ENCODE measurements around the gene MATK. TPM values are rescaled to one million over a fixed set of nuclear protein-coding genes. Genes with fewer than 3 reads are reported as not detected.

MATK gene
- total and polyA plus RNA-seq, 4 donors: 0.78 to 7.0 (median 1.8) TPM

- Histone ChIP-seq H3K4me1 (ENCODE audit: control insufficient read depth in 4 of 4, insufficient read depth in 4 of 4, low read length in 3 of 4) (peaks cover 0 to 3% (median 1%) of the 10 kb centered on the region in 4 donors), H3K9me3 (ENCODE audit: control insufficient read depth in 4 of 4, low read length in 3 of 4) (no peaks in the 10 kb centered on the region), H3K9ac (ENCODE audit: low read depth in 1 of 2, low read length in 2 of 2) (no peak overlapping the region), H3K36me3 (ENCODE audit: control insufficient read depth in 4 of 4, insufficient read depth in 3 of 4, low read depth in 1 of 4, low read length in 3 of 4) (no peaks in the 10 kb centered on the region), H3K27me3 (ENCODE audit: control insufficient read depth in 4 of 4, insufficient read depth in 4 of 4, low read length in 3 of 4) (no peaks in the 10 kb centered on the region), H3K27ac (ENCODE audit: low read depth in 1 of 2, low read length in 2 of 2) (no peak overlapping the region), H3K4me3 (ENCODE audit: low read depth in 1 of 3, low read length in 3 of 3) (no peak overlapping the region)
- WGBS: 84% methylated on average over 10 of the region's 10 CpGs
- TF ChIP-seq HNF4G (IDR thresholded peaks at IDR 0.05) (no peak), JUND (IDR thresholded peaks at IDR 0.05) (no peak), TAF1 (conservative IDR thresholded peaks at IDR 0.05) (no peak), EGR1 (IDR thresholded peaks at IDR 0.05; ENCODE audit: low read depth in 2 of 2) (no peak), RAD21 (IDR thresholded peaks at IDR 0.05) (no peak), MAX (IDR thresholded peaks at IDR 0.05) (no peak), FOXA2 (IDR thresholded peaks at IDR 0.05) (no peak), CTCF (IDR thresholded peaks at IDR 0.05; ENCODE audit: low read depth, low read length, missing input control) (no peak), HNF4A (conservative IDR thresholded peaks at IDR 0.05) (no peak), ZBTB33 (IDR thresholded peaks at IDR 0.05) (no peak), SP1 (IDR thresholded peaks at IDR 0.05) (no peak), RXRA (IDR thresholded peaks at IDR 0.05) (no peak), ATF3 (IDR thresholded peaks at IDR 0.05) (no peak), GABPA (IDR thresholded peaks at IDR 0.05 in 1 of 2, conservative IDR thresholded peaks at IDR 0.05 in 1 of 2) (no peak), NR2F2 (IDR thresholded peaks at IDR 0.05) (no peak), FOXA1 (IDR thresholded peaks at IDR 0.05) (no peak), YY1 (IDR thresholded peaks at IDR 0.05) (no peak), REST (IDR thresholded peaks at IDR 0.05) (no peak)
- DNase-seq (ENCODE audit: low spot score): no peak
These were observed 37.2 kb upstream of the MATK start for GRCh38 chr19:3823350-3823713.
